Stimulated activated CD8-positive, alpha-beta memory T cell treated with anti-CD3 and anti-CD28 coated beads, Interleukin-2, amount 100 ng/mL, for 48 hours (primary cell): Measurements from ENCODE around the gene SRP14.
A peak's percentile ranks its signal among the peaks of the same experiment; 100 is the strongest.
"Not testable (repeated sequence)": the region's sequence is repeated elsewhere in the genome, so short reads cannot be mapped to it uniquely, and the experiment has no call there.

ENCODE experiments used
- DNase-seq, 2 donors: peaks; one replicate each; pipeline ENCODE4 v3.0.0-alpha.2; 2020; ENCODE audit warnings: low read depth in 2 of 2

The SRP14 gene, protein sequence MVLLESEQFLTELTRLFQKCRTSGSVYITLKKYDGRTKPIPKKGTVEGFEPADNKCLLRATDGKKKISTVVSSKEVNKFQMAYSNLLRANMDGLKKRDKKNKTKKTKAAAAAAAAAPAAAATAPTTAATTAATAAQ

DNA sequence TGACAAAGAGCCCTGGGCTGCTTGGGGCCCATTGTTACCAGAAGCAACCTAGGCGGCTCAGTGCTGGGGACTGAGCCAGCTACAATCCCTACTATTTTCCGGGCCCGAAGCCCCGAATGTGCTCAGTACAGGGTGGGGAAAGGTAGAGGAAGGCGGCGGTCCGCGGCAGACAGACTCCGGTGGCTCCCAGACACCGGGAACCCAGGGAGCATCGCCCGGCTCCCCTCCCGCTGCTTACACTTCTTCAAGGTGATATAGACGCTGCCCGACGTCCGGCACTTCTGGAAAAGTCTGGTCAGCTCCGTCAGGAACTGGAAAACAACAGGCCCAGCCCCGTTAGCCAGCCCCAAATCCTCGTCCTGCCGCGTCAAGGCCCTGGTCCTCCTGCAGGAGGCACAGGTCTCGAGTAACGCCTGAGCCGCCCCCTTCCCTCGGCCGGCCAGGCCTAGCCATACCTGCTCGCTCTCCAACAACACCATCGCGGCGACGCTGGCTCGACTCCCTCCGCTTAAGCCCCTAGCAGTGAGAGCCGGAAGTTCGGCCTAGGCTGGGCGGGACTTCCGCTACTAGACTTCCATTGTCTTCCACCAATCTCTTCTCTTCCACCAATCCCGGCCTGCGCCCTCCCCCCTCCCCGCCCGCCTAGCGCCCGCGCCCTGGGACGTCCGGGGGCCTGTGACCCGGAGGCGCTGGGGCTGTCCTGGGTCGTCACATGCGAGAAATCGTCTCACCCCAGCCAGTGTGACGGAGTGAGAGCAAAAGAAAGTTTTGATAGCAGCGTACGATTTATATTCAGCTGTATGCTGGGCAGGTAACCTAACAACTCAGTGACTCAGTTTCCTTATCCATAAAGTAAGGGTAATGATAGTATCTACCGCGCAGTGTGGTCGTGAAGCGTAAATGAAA is at the start of gene SRP14:
SRP14 (minus strand) TSS at position 544 of the 906 bp plus-strand sequence; CDS start at position 479, 65 bp downstream.
- peak; percentile 90 to 95 for DNase-seq

GRCh38 chr15:40087991-40088928 is 49.3 kb upstream of the SRP14 start:
- DNase-seq: no peak

DNA sequence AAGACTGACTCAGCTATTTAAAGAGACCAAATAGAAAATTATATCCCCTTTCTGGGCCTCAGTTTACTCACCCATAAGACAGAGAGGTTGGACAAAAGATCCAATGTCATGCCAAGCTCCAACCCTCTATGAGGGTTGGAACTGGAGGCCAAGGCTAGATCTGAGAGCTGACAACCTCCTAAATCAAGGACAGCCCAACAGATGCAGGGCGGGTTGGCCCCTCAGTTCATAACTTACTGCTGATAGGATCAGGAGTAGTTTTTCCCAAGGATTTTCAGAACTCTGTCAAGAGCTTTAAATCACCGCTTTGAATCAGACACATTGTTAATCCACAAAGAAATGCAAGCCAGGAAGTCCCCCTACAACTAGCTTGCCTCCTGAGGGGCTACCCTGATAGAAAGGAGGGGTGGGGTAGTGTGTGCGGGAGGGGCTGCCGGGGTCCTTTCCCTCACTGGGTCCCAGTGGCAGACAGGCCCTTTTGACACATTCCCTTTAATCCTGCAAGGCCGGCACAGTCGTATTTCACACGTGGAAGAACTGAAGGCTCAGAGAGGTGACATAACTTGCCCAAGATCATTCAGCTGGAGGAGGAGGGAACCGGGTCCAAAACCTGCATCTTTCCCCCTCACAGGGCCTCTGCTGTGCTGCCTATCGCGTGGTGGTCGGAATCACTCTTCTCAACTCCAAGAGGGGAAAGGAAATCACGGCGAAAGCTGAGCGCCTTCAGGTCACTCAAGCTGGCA is 48.3 kb upstream of the SRP14 start:
- no peak for DNase-seq

DNA sequence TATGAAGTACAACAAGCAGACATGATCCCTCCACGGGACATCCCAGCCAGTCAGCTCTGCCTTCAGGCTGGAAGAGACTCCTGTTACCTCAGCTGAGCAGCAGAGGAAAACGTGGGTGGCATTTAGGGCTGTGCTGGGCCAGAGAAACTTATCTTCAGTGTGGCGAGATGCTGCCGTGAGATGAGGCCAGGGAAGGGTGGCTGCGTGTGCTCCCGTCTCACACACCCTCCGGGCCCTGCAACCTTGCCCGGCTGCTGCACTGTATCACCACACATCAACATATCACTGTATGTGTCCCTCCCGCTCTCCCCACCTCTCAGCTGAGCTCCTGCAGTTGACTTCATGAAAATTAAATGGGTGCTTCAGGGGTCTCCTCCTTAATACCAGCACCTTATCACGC is 46.3 kb upstream of the SRP14 start:
- no peak for DNase-seq

DNA sequence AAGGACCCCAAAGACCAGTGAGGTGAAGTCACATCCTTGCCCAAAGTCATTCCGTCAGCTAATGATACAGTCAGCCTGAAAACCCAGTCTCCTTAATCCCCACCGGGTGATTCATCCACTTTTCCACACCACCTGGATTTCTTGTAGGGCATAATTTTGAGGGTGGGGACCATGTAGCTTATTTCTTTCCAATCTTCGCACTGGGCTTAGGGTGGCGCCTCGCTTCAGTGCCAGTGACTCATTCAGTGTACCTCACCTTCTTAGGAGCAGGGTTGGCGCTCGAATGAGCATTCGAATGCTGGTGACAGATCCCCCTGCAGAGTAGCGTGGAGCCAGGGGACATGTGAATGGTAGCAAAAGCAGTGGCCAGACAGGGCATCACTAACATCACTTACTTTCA is 45.7 kb upstream of the SRP14 start:
- DNase-seq: no peak

DNA sequence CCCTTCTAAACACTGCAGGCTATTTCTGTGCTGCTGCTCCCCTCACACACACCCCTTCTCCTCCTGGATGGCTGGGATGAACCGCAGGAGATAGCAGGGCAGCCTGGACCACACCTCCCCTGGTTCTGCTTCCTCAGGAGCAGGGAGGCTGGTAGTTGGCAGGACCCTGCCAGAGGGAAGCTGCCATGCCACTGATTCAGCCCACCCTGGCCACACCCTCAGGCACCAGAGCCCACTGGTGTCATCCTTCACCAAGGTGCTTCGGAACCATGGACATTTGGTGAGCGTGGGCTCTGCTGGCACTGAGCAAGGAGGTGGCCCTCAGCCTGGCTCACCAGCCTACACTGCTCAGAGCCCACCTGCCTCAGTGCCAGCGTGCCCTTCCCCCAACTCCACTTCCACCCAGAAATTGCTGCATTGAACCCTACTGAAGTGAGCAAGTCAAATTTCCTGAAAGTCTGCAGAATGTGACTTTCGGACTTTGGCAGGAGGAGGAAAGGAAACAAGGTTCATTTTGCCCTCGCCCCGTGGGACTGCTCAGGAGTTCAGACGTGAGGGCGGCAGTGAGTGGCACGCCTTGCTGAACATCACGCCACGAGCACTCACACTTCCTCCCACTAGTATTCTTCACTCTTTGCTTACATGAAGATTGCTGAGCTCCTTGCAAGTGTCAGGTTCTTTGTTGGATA is 43.4 kb upstream of the SRP14 start:
- no peak for DNase-seq

DNA sequence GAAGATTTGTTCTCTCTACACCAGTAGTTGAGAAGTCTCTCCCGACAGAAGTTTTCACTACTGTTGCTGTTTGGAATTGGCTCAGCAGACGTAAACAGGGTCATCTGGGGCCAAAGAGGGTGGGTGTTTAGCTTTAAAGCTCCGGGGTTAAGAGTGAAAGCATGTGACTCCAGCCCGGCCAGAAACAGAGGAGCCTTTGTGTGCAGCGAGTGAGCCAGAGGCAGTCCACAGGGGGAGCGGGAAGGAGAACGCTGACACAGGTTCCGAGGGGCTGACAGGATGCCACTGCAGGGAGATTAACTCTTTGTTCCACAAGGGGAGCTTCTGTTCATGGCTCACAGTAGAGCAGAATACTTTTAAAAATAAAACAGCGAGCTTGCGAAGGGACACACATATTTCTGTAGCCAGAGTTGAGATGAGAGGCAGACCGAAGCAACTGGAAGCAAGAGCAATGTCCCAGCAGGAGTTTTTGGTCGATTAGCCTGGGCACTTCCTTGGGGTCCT is 42.8 kb upstream of the SRP14 start:
- no peak for DNase-seq

- no peak for DNase-seq
These were observed 41.9 kb upstream of the SRP14 start for GRCh38 chr15:40080847-40081246.

GRCh38 chr15:40080104-40080503 is 41.1 kb upstream of the SRP14 start:
- no peak for DNase-seq

DNA sequence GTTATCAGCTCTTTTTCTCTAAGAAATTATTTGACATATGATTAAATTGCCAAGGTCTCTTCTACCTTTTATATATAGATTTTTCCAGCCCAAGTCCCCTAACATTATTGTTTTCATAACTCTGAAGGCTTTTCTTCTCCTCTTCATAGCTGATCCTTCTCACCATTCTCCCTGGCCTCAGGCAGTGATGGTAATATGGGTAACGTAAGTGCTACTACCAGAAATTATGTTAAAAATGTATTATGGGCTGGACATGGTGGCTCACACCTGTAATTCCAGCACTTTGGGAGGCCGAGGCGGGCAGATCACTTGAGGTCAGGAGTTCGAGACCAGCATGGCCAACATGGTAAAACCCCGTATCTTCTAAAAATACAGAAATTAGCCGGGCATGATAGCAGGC is 40.5 kb upstream of the SRP14 start:
- DNase-seq: no peak

- DNase-seq: no peak
These were observed 36.5 kb upstream of the SRP14 start for GRCh38 chr15:40075298-40076044.

DNA sequence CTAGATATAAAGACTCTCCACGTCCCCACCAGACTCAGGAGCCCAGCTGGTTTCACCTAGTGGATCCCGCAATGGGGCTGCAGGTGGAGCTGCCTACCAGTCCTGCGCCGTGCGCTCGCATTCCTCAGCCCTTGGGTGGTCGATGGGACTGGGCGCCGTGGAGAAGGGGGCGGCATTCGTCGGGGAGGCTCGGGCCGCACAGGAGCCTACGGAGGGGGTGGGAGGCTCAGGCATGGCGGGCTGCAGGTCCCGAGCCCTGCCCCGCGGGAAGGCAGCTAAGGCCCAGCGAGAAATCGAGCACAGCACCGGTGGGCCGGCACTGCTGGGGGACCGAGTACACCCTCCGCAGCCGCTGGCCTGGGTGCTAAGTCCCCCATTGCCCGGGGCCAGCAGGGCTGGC is 35.7 kb upstream of the SRP14 start:
- DNase-seq: not testable (repeated sequence)

DNA sequence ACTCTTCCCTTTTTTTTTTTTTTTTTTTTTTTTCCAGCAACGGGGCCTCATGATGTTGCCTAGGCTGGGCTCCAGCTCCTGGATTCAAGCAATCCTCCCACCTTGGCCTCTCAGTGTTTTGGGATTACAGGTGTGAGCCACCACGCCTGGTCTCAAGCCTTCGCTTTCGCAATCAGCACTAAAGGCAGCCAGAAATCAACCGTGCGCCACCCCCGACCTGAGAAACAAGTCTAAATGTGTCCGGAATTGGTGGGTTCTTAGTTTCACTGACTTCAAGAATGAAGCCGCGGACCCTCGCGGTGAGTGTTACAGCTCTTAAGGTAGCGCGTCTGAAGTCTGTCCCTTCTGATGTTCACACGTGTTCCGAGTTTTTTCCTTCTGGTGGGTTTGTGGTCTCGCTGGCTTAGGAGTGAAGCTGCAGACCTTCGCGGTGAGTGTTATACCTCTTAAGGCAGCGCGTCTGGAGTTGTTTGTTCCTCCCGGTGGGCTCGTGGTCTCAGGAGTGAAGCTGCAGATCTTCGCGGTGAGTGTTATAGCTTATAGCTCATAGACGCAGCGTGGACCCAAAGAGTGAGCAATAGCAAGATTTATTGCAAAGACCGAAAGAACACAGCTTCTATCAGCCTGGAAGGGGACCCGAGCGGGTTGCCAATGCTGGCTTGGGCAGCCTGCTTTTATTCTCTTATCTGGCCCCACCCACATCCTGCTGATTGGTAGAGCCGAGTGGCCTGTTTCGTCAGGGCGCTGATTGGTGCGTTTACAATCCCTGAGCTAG is 34.9 kb upstream of the SRP14 start:
- peak in 1 of 2 donors; percentile 28 for DNase-seq

DNA sequence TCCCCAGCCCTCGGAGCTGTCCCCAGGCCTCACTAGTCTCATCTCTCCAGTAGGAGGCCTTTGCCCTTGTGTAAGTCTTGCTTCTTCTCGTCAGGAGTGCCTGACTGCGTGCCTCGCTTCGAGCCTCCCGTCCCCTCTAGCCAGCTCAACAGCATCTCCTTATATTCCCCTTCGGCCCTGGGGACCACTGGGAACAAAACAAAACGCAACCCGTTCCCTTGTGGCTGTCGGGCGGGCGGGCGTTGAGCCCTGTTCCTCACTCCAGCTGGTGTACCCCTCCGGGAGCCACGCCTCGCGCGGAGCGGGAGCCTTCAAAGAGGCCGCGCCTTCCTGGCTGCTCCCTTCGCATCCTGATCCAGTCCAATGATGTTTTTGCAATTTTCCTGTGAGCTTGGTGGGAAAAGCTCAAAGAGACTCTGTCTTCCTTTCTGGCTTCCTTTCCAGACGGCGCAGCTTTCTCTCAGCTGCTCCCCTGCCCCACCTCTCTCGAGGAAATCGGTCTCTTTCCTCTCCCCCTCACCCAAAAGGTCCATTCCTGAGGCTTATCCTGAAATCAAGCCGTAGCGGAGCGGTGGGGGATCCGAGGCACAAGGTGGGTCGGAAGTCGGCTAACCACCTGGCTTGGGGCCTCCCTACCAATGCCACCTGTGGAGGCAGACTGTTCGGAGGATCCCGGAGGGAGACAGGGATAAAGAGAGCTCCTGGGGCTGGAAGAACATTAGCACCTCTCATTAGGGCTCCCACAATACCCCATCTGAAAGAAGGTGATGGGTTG is 33.4 kb upstream of the SRP14 start:
- DNase-seq: no peak

DNA sequence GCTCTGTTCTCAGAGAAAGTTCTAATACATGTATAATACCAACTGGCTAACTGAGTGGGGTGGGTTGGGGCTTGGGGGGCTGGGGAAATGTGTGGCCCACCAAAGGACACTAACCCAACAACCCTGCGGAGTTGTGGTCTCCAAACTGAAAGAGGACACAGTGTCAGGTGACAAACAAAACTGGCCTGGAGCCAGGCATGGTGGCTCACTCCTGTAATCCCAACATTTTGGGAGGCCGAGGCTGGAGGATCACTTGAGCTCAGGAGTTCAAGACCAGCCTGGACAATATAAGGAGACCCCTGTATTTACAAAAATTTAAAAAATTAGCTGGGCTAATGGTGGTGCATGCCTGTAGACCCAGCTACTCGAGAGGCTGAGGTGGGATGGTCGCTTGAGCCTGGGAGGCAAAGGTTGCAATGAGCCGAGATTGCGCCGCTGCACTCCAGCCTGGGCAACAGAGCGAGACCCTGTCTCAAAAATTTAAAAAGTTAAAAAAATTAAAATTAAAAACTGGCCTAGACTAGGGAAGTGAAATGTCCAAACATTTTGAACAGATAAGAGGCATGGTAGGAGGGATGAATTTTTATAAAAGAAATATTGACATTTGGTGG is 31.7 kb upstream of the SRP14 start:
- no peak for DNase-seq

GRCh38 chr15:40070166-40070557 is 31.2 kb upstream of the SRP14 start:
- DNase-seq: no peak

DNA sequence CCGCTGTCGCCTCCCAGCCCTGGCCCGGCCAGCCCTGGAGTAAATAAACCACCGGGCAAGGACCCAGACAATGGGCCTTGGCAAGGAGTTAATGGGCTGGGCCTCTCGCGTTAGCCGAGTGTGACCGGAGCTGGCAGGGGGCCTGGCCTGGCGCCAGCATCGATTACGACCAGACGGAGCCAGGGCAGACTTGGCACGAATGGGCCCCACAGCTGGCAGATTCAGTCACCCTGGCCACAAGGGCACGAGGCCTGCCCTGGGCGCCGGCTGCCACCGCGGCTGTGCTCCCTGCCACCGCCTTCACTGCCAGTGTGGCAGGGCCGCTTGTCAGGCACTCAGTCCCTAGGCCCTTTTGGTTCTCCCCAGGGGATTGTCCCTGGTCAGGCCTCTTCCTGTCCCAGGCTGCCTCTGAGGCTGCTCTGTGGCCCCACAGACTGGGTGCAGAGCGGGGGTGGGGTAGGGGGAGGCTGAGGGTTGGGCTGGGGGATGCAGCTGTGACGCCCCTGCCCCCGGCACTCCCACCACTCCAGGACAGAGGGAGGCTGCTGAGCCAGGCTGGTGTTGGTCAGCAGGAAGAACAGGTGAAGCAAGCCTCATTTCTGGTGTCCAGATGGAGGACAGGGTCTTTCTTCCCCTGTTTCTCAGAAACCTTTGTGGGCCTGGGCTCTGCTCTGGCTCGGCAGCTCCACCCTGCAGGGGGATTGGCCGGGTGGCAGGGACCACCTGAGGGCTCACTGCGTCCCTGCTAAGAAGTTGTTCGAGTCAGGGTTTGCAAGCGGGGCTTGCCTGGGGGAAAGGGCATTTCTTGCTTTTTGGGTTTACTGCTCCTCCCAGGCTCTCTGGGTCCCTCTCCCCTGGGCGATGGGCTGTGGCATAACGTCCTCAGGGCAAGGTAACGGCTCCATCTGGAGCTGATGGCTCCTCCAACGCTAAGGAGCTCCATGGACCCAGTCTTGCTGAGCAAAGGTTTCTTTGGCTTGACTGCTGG is 30.5 kb upstream of the SRP14 start:
- no peak for DNase-seq
